GM23248 (cell line): ENCODE data around the gene MALT1.

Source experiments
- EZH2 ChIP-seq: fragments of 200-600 bp; sonication (generic); IDR thresholded peaks from 2 replicates; pipeline ENCODE4 v1.6.1; 2018; ENCODE audit warnings: antibody characterized with exemption, mild to moderate bottlenecking; ENCODE audit not compliant: insufficient read depth, poor library complexity, severe bottlenecking
- EZH2phosphoT487 ChIP-seq: fragments of 200-600 bp; sonication (generic); IDR thresholded peaks from 2 replicates; pipeline ENCODE4 v1.6.1; 2018; ENCODE audit warnings: antibody characterized with exemption, moderate library complexity, mild to moderate bottlenecking, low read depth; ENCODE audit not compliant: insufficient read depth

- TF ChIP-seq EZH2, result no peak
- no peak for TF ChIP-seq EZH2phosphoT487
Observed at GRCh38 chr18:58674863-58675472, 3.7 kb downstream of the MALT1 start.
